Bone marrow (tissue), 2 donors: ENCODE measurements around the gene KCNJ2.

Experiments used
- DNase-seq, 2 donors: peaks; one replicate each; lab custom pipeline; 2025; lab: John Stamatoyannopoulos, UW

Gene KCNJ2

DNA sequence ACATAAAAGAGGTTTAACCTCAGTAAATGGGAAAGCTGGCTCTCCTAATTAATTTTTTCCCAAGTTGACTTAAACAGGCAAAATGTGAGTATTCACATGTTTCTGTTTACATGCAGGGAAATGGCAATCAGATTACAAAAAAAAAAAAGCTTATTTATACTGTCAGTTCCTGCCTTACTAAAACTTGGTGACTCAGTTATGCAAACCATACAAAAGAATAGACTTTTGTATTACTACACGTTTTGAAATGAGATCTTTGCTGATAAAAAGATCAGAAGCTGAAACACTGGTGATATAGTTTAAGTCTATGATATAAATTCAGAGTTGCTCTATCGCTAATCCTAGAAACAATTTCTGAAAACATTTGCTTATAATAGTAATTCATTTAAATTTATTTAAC lies 9.4 kb upstream of the KCNJ2 start:
- DNase-seq, result no peak

DNA sequence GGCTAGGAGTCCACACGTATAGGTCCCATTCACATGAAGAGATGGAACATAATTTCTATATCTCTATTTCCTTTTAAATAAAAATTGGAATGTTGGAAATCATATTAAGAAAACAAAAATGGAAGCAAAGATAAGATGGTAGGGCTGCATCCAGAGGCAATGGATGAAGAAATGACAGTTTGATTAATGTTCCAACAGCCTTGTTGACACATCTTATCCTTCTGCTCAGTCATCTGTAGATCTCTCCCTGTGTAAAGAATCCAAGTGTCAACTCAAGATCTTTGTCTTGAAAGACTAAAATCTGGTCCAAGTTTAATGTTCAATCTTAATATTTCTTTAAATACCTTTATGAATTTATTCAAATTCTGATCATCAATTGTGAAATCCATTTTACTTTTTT lies 7.8 kb upstream of the KCNJ2 start:
- DNase-seq, result no peak

DNA sequence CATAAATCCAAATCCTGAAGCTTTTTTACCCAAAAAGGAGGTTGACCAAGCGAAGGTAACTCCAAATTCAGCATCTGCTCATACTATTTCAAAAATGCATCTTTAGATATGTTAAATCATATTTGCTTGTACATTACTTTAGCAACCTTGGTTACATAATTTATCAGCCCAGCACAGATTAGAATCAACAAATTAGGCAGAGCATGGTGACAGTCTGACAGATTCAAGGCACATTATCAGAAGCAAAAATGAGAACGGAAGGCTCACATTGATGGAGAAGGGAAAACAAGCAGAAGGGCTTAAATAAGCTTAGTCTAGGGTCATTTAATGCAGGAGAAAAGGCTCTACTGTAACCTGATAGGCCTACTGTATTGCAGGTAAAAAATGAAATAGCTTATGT lies 3.9 kb upstream of the KCNJ2 start:
- DNase-seq, result no peak

DNA sequence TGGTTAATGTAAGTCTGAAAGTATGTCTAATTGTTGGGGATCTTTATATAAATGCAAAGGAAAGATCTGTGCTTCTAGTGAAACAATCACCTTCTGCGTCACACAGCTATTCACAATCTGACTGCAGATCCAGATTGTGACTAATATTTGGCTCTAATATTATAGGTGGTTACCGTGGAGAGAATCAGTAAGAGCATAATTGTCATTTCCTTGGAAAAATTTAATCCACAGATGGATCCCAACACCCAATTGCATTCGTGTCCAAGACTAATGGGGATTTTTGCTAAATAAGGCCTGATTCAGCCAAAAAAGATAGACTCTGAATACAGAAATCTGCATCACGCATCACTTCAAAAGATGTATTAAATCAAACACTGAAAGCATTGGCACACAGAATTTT lies 2.7 kb upstream of the KCNJ2 start:
- DNase-seq, result no peak

DNA sequence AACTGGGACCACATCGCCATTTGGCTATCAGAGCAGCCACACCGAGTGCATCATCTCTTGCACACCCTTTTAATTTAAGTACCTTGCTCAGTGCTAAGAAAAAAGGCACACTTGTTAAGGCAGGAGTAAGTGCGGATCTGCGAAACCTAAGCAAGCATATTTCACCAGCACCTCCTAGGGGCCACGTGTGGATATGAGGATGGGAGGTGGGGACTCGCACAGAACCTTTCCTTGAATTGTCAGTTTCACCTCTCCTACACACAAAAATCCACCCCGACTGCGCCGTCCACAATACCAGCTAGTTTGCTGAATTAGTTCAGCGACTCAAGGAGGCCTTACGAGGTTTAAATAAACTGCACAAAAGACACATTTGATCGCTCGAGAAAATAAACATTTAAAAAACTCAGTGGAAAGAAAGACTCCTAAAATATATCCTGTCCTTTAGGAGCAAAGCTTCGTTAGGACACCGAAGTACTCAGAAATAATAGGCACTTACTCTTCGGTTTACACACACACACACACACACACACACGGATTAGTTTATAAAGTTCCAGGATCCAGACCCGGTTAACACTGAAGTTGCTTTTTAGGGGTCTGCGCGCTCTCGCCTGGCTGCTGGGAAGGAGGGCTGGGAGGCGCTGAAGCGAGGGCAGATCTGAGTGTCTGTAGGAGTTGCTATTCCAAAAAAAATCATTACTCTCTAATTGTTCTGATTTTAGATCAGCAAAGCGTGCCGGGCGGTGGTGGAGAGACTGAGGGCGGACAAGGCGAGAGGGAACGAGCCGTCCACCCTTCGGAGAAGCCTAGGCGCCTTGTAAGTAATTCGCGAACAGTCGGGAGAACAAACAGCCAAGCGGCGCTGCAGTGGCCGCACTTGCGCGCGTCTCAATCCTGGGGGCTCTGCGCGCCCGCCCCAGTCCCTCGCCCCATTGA lies 1.0 kb upstream of the KCNJ2 start:
- peak; percentile 8 to 35 for DNase-seq

GRCh38 chr17:70169709-70170597 lies 621 bp downstream of the KCNJ2 start:
- DNase-seq, result no peak

- DNase-seq, result no peak
Observed at GRCh38 chr17:70171159-70171558, 1.8 kb downstream of the KCNJ2 start.

GRCh38 chr17:70172449-70172848 lies 3.1 kb downstream of the KCNJ2 start:
- no peak for DNase-seq

DNA sequence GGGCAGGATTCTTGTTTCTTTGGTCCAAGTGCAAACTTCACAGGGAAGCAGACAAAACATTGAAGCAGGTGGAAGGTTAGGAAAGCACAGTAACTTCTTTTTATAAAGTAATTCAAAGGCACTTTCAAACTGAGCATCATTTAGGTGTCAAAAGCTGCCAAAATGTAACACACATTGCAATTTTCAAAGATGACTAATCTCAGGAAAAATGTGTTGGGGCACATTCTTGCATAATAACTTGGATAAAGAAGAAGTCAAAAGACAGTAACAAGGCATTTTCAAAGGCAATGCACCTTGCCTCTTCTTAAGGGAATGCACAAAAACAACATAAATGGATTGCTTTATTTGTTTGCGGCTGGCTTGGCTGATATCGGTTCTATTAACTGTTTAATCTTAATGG lies 3.6 kb downstream of the KCNJ2 start:
- DNase-seq, result no peak

DNA sequence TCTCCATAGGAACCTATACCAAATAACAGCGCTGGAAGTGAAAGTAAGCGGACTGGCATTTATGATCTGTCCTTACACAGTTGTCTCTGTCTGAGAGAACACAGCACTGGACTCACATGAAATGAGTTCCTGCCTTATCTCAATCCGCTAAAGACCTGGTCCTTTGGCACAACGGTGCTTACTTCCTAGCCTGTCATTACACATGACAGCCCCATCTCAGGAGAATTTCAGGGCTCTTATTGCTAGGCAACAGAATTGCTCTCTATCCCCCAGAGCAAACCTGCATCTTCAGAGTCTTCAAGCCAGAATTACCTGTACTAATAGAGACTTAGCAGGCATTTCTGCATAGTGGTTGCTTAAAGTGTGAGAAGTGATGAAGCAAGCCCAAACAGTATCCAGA lies 4.3 kb downstream of the KCNJ2 start:
- DNase-seq, result no peak

DNA sequence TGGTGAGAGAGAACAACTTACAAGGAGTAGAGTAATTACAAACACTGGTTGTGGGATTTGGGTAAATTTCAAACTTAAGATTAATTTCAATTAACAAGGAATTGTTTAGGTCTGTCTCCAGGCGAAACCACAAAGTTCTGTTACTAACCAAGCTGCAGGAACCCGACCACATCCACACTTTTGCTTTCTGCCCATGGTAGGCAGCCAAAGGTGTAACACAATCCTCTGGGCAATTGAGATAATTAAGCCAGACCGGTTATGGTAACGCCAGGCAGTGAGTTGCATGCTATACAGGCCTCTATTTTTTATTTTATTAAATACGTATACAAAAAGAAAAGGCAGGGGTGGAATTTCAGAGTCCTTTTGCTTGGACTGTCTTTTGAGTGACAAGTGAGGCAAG lies 12.0 kb downstream of the KCNJ2 start:
- DNase-seq, result no peak

DNA sequence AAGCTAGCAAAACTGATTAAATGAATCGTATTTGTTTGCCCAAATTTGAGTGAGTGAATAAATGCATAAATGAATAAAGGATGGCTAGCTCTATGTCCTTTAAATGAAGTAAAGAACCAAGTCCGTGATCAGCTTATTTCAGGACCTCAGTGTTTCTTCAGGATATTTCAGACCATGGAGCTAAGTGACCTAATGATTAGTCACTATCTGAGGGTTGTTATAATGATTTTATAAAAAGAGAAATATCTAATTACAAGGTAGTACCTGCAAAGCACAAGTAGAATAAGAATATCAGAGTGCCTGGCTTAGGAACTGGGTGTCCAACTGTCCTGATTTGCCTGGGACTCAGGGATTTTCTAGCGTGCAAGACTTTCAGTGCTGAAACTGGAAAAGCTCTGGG lies 12.5 kb downstream of the KCNJ2 start:
- DNase-seq, result no peak

- no peak for DNase-seq
Observed at GRCh38 chr17:70183508-70183907, 14.2 kb downstream of the KCNJ2 start.

GRCh38 chr17:70184207-70184606 lies 14.9 kb downstream of the KCNJ2 start:
- no peak for DNase-seq

GRCh38 chr17:70184770-70185169 lies 15.4 kb downstream of the KCNJ2 start:
- DNase-seq, result no peak

- DNase-seq, result no peak
Observed at GRCh38 chr17:70185285-70185684, 16.0 kb downstream of the KCNJ2 start.

DNA sequence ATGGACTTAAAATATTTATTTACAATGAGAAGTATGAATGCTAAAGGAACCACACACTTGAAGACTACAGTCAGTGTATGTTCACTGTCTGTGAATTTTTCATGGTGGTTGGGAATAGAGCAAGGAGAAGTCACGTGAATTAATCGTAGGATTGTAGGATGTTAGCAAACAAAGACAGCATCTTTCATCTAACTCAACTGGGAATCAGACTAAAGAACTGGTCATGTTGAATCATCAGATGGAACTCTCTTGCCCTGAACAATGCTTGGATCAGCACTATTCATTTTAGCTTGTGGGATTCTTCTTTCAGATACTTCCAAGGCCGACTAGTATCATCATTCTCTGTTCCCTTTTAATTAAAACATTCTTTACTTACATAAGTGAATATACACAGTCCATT lies 18.1 kb downstream of the KCNJ2 start:
- DNase-seq, result no peak

GRCh38 chr17:70190959-70191805 lies 21.9 kb downstream of the KCNJ2 start:
- no peak for DNase-seq

- no peak for DNase-seq
Observed at GRCh38 chr17:70195091-70195490, 25.8 kb downstream of the KCNJ2 start.

DNA sequence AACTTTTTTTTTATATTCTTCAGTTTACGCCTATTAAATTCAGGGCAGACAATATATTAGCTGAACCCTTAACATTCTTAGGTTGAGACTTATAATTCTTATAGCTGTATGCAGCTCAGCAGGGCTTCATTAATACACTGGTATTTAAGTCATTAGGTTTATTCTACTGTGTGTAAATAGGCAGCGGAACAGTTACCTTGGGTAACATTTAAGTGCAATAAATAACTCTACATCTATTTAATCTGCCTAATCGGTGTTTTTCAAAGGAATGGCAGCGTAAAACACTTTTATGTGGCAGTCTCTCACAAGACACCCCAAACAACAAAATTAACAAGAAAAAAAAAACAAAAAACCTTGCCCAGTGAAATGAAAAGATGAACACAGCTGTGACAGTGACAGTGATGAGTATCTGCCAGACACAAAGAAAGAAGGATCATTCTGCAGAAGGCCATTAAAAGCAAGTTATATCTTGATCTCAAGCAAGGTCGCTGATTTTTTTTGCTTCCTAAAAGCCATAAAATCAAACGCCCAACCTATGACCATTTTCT lies 32.6 kb downstream of the KCNJ2 start:
- no peak for DNase-seq

GRCh38 chr17:70202840-70203239 lies 33.5 kb downstream of the KCNJ2 start:
- DNase-seq, result no peak

- DNase-seq, result no peak
Observed at GRCh38 chr17:70204431-70204830, 35.1 kb downstream of the KCNJ2 start.
